IPS-NIHi11 (cell line): ENCODE measurements around the gene CCDC197.

Source experiments
- DNase-seq: peaks from one replicate; pipeline ENCODE4 v3.0.0; 2012; ENCODE audit warnings: mixed read lengths, low spot score

Gene CCDC197

GRCh38 chr14:93999573-93999972, 2.5 kb downstream of the CCDC197 start:
- DNase-seq = no peak

DNA sequence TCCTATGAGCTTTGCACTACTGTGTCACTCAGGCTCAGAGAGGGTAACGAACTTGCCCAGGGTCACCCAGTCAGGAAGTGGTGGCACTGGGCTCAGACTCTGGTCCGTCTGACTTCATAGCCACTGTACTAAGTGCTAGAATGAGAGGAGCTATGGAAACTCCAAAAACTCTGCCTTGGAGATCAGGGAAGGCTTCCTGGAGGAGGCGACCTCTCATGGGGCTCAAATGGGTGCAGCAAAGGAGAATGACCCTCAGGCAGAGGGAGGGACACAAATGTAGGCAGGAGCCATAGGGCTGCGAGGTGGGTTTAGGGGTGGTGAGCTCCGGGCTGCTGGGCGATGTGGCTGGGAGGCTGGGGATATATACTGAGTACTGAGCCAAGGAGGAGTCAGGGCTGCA, 3.2 kb downstream of the CCDC197 start:
- no peak for DNase-seq

DNA sequence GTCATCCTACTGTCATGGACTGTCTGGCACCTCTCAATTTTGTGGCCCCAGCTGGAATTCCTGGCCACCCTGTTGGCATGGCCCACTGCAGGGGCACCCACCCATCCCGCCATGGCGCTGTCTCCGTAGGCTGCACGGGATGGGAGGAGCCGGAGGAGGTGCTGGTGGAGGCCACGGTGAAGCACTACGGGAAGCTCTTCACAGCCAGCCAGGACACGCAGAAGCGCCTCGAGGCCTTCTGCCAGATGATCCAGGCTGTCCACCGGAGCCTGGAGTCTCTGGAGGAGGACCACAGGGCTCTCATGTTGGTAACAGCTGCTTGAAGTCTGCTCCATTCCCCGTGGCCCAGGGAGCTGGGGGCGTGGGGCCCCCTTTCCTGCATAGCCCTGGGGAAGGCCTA, 3.9 kb downstream of the CCDC197 start:
- DNase-seq = no peak

- peak; percentile 87 for DNase-seq
Measured at GRCh38 chr14:94001501-94002396, 4.6 kb downstream of the CCDC197 start.

- no peak for DNase-seq
Measured at GRCh38 chr14:94003397-94003796, 6.3 kb downstream of the CCDC197 start.

DNA sequence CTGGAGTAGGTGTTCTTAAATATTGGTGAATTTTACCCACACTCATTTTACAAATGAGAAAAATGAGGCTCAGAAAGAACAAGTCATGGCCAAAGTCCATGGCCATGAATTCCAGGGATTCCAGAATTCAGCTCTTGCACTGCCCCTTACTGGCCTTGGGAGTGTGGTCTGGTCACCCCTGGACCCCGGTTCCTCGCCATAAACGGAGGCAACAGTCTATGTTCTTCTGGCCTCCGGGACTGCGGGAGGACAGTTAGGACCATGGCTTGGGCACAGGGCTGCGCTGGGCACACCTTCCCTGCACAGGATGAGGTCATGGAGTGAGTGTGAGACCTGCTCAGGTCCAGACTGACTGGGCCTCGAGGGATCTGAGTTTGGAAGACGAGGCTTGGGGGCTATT, 6.9 kb downstream of the CCDC197 start:
- DNase-seq = no peak

DNA sequence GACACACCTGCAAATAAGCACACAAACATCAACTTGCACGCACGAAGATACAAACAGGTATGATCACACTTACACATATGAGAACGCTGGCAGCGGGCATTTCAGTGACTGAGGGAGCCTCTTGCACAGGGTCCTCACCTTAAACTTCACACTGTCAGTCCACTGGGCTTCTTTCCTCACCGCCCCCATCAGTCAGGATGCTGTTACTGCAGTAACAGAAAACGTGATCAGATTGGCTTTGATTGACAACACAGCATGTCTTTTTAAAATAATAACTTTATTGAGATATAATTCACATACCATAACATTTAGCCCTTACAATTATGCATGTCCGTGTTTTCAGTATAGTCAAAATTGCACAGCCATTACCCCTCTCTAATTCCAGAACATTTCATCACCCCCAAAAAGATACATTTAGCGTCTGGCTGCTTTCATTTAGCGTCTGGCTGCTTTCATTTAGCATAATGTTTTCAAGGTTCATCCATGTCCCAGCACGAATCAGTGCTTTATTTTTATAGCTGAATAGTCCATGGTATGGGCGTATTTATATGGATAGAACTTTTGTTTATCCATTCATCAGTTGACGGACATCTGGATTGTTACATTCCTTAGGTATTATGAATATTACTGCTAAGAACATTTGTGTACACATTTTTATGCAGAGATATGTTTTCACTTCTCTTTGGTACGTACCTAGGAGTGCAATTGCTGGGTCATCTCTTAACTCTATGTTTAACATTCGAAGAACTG, 8.4 kb downstream of the CCDC197 start:
- peak; percentile 55 for DNase-seq

DNA sequence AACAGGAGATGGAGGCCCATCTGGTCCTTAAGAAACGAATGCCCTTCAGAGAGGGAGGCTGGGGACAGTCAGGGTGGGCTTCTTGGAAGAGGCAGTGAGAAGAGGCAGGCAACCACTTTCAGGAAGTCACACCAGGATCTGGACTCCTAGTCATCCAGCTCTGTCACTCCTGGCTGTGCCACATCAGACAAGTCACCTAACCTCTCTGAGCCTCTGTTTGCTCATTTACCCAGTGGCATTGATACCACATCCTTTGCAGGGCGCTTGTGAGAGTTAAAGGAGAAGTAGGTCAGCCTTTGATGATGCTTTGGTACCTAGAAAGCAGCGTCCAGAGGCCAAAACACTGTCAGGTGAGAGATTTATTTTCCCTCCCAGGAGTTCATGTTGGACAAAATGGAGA, 11.1 kb downstream of the CCDC197 start:
- no peak for DNase-seq

DNA sequence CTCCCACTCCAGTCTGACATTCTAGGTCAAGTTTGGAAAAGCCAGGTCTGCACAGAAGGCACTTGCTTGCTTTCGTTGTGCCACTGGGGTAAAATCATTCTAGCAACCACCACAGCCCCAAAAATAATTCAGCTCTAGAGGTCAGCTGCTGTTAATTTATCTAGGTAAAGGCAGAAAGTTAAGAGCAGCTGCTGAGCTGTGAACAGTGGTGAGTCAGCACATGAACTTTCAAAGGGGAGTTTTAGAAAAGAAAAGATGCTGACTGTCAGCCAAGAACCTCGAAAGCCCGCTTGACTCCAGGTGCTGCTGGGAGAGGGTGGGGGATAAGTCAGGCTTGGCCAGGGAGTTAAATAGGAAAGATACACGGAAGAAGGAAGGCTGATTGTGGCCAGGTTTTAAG, 12.7 kb downstream of the CCDC197 start:
- peak; percentile 38 for DNase-seq

- DNase-seq = no peak
Measured at GRCh38 chr14:94010625-94011024, 13.5 kb downstream of the CCDC197 start.

- DNase-seq = no peak
Measured at GRCh38 chr14:94011795-94012194, 14.7 kb downstream of the CCDC197 start.

DNA sequence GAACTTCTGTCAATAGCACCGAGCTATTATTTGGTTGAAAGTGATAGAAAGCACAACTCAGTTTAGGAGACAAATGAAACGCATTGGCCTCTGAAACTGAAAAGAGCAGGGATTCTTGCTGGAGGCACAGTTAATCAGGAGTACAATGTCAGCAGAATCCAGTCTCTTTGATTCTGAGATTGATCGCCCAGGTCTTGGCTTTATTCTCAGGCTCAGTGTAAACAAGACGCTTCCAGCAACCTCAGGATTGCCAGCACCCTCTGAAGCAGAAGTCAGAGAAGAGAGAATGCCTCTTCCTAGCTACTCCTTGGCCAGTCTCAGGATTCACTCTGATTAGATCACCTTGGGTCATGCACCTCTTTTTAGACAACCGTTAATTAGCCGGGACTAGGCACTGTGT, 17.3 kb downstream of the CCDC197 start:
- no peak for DNase-seq

DNA sequence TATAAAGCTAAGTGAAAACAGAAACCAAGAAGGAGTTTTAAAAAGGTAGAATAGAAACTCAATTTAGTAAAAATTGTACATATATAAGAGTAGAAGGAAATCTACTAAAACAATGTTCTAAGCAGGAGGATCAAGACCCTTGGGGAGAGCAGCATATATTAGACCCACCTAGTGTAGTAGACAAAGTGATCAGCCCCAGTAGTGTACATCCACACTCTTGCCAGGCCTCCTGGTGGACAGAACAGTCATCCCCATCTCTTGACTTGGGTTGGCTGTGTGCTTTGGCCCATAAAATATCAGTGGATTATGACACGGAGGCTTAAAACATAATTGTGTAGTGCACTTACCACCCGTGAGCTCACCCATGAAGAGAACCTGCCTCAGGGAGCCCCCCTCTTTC, 18.1 kb downstream of the CCDC197 start:
- DNase-seq = no peak

DNA sequence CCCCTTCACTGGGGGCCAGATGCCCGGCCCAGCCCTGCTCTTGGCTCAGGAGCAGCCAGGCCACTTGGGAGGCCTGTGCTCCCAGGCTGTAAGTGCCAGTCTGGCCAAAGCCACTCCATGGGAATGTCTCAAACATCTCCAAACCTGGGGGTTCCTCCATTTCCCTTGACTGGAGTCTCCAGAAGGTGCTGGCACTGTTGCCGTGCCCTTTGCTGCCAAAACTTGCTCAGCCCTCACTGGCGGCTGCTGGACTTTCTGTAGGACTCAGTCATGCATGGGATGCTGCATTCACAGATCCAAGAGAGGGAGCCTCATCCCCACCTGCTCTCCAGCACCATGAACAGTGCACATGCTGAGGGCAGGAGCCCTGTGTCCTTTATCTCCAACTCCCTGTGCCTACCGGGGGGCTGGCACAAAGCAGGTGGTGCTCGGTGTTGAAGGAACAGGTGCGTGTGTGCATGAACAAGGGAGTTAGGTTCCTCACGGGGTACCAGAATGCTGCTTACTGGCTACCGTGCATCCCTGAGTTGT, 19.4 kb downstream of the CCDC197 start:
- DNase-seq = no peak

- no peak for DNase-seq
Measured at GRCh38 chr14:94018308-94018707, 21.2 kb downstream of the CCDC197 start.

DNA sequence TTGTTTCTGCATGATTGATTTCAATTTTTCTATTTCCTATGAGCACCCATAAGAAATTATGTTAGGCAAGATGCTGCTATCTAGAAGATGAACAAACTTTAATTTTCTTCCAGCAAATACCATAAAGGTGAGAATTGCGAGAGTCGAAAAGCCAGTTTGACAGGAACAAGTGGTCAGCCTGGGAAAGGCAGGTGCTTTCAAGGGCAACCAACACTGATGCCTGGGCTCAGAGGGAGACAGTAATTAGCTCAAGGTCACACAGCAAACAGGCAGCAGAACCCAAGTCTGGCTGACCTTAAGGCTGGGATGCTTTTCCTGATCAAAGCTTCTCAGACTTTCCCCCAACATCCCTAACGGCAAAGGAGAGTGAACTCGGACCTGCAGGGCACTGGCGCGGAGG, 22.2 kb downstream of the CCDC197 start:
- DNase-seq = no peak

GRCh38 chr14:94020267-94020666, 23.2 kb downstream of the CCDC197 start:
- no peak for DNase-seq

DNA sequence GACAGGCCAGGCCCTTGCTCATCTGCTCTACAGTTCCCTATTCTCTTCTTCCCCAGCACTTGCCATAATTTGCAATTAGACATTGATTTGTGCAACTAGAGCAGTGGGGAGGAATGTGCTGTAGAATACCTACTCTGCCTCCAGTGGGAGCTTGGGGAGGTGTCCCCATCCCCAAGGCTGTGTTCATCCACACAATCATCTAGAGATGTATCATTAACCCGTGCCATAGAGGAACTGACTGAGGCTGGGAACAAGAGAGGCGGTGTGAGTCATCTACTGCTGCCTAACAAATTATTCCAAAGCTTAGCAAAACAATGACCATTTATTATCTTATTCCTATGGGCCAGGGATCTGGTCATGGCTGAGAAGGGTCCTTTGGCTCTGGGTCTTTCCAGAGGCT, 23.9 kb downstream of the CCDC197 start:
- DNase-seq = no peak

- no peak for DNase-seq
Measured at GRCh38 chr14:94021416-94022157, 24.5 kb downstream of the CCDC197 start.

DNA sequence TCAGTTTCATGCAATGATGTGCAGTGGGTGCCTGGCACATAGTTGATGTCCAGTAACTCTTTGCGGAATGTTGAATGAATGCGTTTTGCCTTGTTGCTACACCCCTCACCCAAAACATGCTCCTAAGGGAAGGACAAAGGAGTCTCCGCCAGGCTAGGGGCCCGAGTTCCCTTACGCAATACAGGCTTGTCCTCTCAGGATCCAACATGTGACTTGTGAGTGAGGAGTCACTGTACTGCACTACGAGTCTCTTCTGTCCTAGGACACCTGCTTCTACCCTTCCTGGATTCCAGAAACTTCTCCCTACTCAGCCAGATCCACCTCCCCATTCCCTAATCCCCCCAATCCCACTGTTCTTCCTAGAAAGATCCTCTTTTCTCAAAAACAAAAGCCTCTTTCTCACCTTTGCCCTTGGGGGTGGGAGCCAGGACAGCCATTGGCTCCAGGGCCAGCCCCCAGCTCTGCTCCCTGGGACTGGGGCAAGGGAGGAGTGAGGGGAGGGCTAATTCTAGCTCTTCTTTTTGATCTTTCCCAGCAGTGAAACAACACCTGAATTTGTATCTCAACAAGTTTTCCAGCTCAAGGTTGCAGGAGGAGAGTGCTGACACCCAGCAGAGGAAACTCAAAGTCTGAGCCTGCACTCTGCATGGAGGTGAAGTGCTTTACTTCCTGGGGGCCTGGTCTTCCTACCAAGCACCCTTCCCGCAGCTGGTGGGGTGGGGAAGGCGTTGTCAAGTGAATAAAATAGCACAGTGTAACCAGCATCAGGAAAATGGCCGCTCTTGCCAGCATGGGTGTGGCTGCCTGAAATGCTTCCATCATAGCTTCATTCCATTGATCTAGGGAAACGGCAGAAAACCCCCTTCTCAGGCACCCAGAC, 25.7 kb downstream of the CCDC197 start:
- no peak for DNase-seq

DNA sequence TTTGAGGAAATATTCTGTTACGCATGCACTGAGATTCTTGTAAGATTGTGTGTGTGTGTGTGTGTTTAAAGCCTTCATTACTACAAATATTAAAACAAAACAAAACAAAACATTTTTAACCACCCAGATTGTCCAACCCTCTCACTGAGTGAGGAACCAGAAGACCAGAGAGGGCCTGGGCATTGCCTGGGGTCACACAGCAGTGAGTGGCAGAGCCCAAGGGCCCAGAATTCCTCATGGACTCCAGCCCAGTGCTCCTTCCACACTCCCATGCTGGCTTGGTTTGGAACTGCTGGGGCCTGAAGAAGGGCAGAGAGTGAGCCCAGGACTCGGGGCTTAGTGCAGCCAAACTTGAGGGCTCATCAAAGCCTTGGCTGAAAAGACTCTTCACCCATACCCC, 27.4 kb downstream of the CCDC197 start:
- no peak for DNase-seq
